HG03575 (cell line): ENCODE data around the gene ITPR3.
"Not testable (repeated sequence)": the region's sequence is repeated elsewhere in the genome, so short reads cannot be mapped to it uniquely, and the experiment has no call there.

Experiments
- ATAC-seq: cut with Tn5 transposase; IDR thresholded peaks from one replicate; pipeline ENCODE4 v1.9.1; 2021; ENCODE audit not compliant: unreplicated experiment, insufficient number of reproducible peaks, low FRiP score; ENCODE audit errors: extremely low read depth

The ITPR3 gene

GRCh38 chr6:33589731-33590530, 31.2 kb upstream of the ITPR3 start:
- ATAC-seq = no peak

DNA sequence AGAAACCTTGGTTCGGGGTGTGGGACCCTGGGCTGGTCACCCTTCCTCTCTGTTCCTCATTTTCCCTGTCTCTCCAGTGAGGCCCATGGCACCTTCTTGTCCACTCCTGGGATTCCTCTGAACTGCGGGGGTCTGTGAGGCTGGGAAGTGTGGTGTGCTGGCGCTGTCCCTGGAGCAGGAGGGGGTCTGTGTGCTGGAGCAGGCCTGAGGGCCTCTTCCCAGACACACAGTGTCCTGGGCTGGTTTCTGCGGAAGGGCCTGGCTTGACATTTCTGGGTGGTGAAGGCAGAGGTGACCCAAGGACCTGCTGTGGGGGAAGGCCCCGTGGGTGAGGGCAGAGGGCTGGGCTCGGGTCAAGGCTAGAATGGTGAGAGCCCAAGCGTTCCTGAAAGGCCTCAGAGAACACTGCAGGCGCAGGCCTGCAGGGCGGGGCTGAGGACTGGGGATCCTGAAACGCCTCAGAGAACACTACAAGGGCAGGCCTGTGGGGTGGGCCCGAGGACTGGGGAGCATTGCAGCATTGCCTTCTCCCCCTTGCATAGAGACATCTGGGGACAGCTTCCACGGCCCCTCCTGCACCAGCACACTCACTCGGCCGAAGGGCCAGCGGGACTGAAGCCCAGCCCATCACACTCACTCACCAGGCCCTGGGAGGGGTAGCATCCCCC, 30.5 kb upstream of the ITPR3 start:
- ATAC-seq = no peak

- ATAC-seq = no peak
Measured at GRCh38 chr6:33591424-33592032, 29.6 kb upstream of the ITPR3 start.

- ATAC-seq = no peak
Measured at GRCh38 chr6:33592280-33592594, 28.9 kb upstream of the ITPR3 start.

GRCh38 chr6:33592595-33593413, 28.3 kb upstream of the ITPR3 start:
- no peak for ATAC-seq

DNA sequence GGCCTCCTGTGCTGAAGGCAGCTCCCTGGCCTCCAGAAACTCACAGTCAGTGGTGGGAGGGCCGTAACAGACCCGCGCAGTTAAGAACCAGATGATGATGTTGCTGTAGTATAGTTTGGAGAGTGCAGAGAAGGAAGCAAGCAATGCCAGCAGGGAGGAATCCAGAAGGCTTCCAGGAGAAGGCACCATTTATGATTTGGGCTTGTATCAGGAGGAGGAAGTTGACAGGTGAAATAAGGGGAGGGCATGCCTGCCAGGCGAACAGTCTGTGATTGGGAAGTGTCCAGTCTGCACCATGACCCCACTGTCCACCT, 27.8 kb upstream of the ITPR3 start:
- ATAC-seq = no peak

- ATAC-seq = no peak
Measured at GRCh38 chr6:33595001-33595846, 25.9 kb upstream of the ITPR3 start.

DNA sequence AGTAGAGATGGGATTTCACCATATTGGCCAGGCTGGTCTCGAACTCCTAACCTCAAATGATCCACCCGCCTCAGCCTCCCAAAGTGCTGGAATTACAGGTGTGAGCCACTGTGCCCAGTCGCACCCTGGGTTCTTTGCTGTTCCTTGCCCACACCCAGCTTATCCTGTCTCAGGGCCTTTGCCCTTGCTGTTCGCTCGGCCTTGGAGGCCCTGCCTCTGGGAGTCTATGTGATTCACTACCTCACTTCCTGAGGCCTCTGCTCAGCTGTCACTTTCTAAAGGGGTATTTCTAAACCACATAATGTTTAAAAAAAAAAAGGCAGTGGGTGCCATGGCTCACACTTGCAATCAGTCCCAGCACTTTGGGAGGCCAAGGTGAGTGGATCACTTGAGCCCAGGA, 24.2 kb upstream of the ITPR3 start:
- ATAC-seq = not testable (repeated sequence)

- no peak for ATAC-seq
Measured at GRCh38 chr6:33597551-33598322, 23.4 kb upstream of the ITPR3 start.

DNA sequence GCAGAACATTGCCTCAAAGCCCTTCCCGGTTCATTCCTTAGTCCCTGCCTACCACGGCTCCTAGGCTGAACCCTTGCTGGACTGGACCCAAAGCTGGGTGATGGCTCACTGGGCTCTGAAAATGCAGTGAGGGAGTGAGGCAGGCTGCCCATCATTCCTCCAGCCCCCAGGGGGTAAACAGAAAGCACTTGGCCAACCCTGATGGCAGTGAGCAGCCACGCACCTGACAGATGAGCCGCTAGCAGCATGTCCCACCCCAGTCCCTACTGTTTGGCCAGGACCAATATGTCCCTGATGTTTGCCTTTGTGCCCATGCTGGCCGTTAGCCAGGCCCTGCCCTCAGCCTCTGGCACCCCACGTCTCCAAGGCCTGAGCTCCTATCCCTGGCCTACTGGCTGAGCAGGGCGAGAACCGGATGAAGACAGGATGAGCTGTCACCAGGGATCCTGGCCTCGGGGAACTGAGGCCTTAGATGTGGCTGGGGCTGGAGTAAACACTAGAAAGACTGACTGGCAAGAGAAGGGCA, 21.6 kb upstream of the ITPR3 start:
- no peak for ATAC-seq

- ATAC-seq = no peak
Measured at GRCh38 chr6:33600761-33601160, 20.4 kb upstream of the ITPR3 start.

GRCh38 chr6:33602180-33602579, 18.9 kb upstream of the ITPR3 start:
- no peak for ATAC-seq

GRCh38 chr6:33604941-33605854, 15.9 kb upstream of the ITPR3 start:
- no peak for ATAC-seq

DNA sequence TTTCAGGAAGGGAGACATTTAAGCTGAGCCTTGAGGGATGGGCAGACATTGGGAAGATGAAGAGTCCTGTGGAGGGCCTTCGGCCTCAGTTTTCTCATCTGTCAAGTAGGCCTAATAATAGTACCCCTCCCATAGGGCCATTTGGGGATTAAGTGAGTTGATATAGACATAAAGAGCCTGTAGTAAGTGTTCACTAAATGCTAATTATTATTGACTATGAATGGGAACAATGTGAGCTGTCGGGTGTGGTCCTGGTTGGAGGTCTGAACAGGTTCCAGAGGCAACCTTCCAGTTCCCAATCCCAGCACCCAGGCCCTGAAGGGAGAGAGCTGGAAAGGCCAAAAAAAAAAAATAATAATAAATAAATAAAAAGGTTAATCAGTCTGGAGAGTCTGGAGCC, 14.5 kb upstream of the ITPR3 start:
- no peak for ATAC-seq

GRCh38 chr6:33607126-33607783, 13.9 kb upstream of the ITPR3 start:
- no peak for ATAC-seq

- ATAC-seq = no peak
Measured at GRCh38 chr6:33607784-33608161, 13.3 kb upstream of the ITPR3 start.

DNA sequence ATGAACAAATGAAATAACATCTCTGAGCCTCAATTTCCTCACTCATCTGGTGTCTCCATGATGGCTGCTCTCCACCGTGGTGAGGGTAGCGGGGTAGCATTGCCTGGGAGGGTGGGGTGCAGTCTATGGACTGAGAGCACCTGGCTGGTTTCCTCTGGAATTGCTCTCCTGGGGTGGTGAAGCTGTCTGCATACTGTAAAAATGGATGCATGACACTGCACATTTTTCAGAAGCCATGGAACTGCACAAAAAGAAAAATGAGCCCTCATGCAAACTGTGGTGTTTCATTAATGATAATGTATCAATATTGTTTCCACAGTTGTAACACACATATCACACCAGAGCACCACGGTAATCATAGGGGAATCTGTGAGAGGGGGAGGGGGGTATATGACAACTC, 12.1 kb upstream of the ITPR3 start:
- ATAC-seq = no peak
